Spinal cord (tissue), 10 donors: ENCODE data around the gene MX1. TPM values are rescaled to one million over a fixed set of nuclear protein-coding genes. Genes with fewer than 3 reads are reported as not detected.
A peak's percentile ranks its signal among the peaks of the same experiment; 100 is the strongest.

ENCODE experiments used
- DNase-seq, 6 donors: peaks; one replicate each; pipeline versions ENCODE4 v3.0.0 to v3.0.0-alpha.2; 2013 to 2015; ENCODE audit warnings: low spot score in 6 of 6, low read depth in 4 of 6
- H3K27ac ChIP-seq: one replicate; pipeline ENCODE4 v1.5.1; 2013; ENCODE audit warnings: low read depth, low read length, control low read depth
- H3K27me3 ChIP-seq: one replicate; pipeline ENCODE4 v1.6.1; 2013; ENCODE audit warnings: low read length; ENCODE audit not compliant: control insufficient read depth, insufficient read depth
- H3K36me3 ChIP-seq: one replicate; pipeline ENCODE4 v1.6.1; 2013; ENCODE audit warnings: low read length; ENCODE audit not compliant: control insufficient read depth, insufficient read depth
- H3K4me1 ChIP-seq: one replicate; pipeline ENCODE4 v1.6.1; 2013; ENCODE audit warnings: low read length; ENCODE audit not compliant: control insufficient read depth, insufficient read depth
- H3K4me3 ChIP-seq: one replicate; pipeline ENCODE4 v1.5.1; 2013; ENCODE audit warnings: low read depth, low read length, control low read depth
- H3K9me3 ChIP-seq: one replicate; pipeline ENCODE4 v1.6.1; 2013; ENCODE audit warnings: low read length; ENCODE audit not compliant: control insufficient read depth, insufficient read depth
- WGBS: methylation state at CpG from one replicate; pipeline ENCODE4 v1.1.5; 2013; ENCODE audit warnings: missing lambda C conversion rate; ENCODE audit not compliant: insufficient coverage; 5-methylcytosine and 5-hydroxymethylcytosine counted together
- polyA plus RNA-seq, 2 donors: library from polyadenylated mRNA; unstranded; fragments of 120-200 nt; gene quantifications; one replicate each; pipeline ENCODE4 v1.2.1, GENCODE V29; 2013; ENCODE audit not compliant: insufficient read length in 2 of 2
- total RNA-seq, 2 donors: library from RNA; depleted of rRNA in 1 of 2; stranded (reverse); fragments of 120-200 nt in 1 of 2; fragments of >200 nt in 1 of 2; gene quantifications; one replicate each; pipeline versions ENCODE4 v1.2.3 to v1.2.4, GENCODE V29; 2013 to 2014
- donor health status: healthy.

Gene MX1
- total and polyA plus RNA-seq, 4 donors: 16.0 to 37.4 (median 25.6) TPM

- H3K36me3 ChIP-seq: no peaks in the 10 kb centered on the region
- no peak overlapping the region for H3K27ac ChIP-seq
- no peak overlapping the region for H3K4me3 ChIP-seq
- peaks cover 22% of the 10 kb centered on the region for H3K4me1 ChIP-seq
- DNase-seq: no peak
- no peaks in the 10 kb centered on the region for H3K27me3 ChIP-seq
- 91% methylated on average over 30 of the region's 33 CpGs for WGBS
- H3K9me3 ChIP-seq: no peaks in the 10 kb centered on the region
These were observed 46.9 kb downstream of the MX1 start for GRCh38 chr21:41472753-41473548.

- no peaks in the 10 kb centered on the region for H3K27me3 ChIP-seq
These were observed 49.8 kb downstream of the MX1 start for GRCh38 chr21:41475714-41476420.

GRCh38 chr21:41477641-41478318 lies 51.7 kb downstream of the MX1 start:
- Histone ChIP-seq H3K9me3 (no peaks in the 10 kb centered on the region), H3K4me3 (no peak overlapping the region), H3K27ac (peak overlapping the region; percentile 71), H3K27me3 (no peaks in the 10 kb centered on the region), H3K36me3 (no peaks in the 10 kb centered on the region), H3K4me1 (peaks cover 31% of the 10 kb centered on the region)
- 10% methylated on average over 11 of the region's 15 CpGs for WGBS
- peak; percentile 24 to 83 (median 56) for DNase-seq

More at GRCh38 chr21:41475714-41476420, 49.8 kb downstream of the MX1 start:
- no peak for DNase-seq
- 85% methylated on average over 15 of the region's 15 CpGs for WGBS
- H3K4me1 ChIP-seq: peaks cover 31% of the 10 kb centered on the region
- H3K27ac ChIP-seq: no peak overlapping the region
- no peak overlapping the region for H3K4me3 ChIP-seq
- no peaks in the 10 kb centered on the region for H3K36me3 ChIP-seq
- H3K9me3 ChIP-seq: no peaks in the 10 kb centered on the region

GRCh38 chr21:41478319-41479177 lies 52.5 kb downstream of the MX1 start:
- no peaks in the 10 kb centered on the region for H3K36me3 ChIP-seq
- 76% methylated on average over 8 of the region's 11 CpGs for WGBS
- H3K9me3 ChIP-seq: no peaks in the 10 kb centered on the region
- DNase-seq: no peak
- no peak overlapping the region for H3K4me3 ChIP-seq
- peak overlapping the region; percentile 71 for H3K27ac ChIP-seq
- H3K4me1 ChIP-seq: peaks cover 31% of the 10 kb centered on the region
- no peaks in the 10 kb centered on the region for H3K27me3 ChIP-seq

GRCh38 chr21:41479686-41480085 lies 53.6 kb downstream of the MX1 start:
- WGBS: 41% methylated on average over 5 of the region's 8 CpGs
- Histone ChIP-seq H3K36me3 (no peaks in the 10 kb centered on the region), H3K27me3 (no peaks in the 10 kb centered on the region), H3K4me1 (peaks cover 31% of the 10 kb centered on the region), H3K9me3 (no peaks in the 10 kb centered on the region), H3K4me3 (no peak overlapping the region), H3K27ac (no peak overlapping the region)
- no peak for DNase-seq

- Histone ChIP-seq H3K27me3 (no peaks in the 10 kb centered on the region), H3K36me3 (no peaks in the 10 kb centered on the region), H3K4me3 (no peak overlapping the region), H3K9me3 (no peaks in the 10 kb centered on the region), H3K4me1 (peaks cover 31% of the 10 kb centered on the region), H3K27ac (no peak overlapping the region)
- DNase-seq: no peak
- WGBS: 86% methylated on average over 11 of the region's 17 CpGs
These were observed 54.1 kb downstream of the MX1 start for GRCh38 chr21:41480086-41480690.

GRCh38 chr21:41481191-41481590 lies 55.2 kb downstream of the MX1 start:
- Histone ChIP-seq H3K4me1 (peaks cover 28% of the 10 kb centered on the region), H3K27me3 (no peaks in the 10 kb centered on the region), H3K36me3 (no peaks in the 10 kb centered on the region), H3K9me3 (no peaks in the 10 kb centered on the region), H3K4me3 (no peak overlapping the region), H3K27ac (no peak overlapping the region)
- DNase-seq: no peak
- 86% methylated on average over 3 of the region's 8 CpGs for WGBS

GRCh38 chr21:41482301-41482700 lies 56.3 kb downstream of the MX1 start:
- WGBS: 23% methylated on average over 4 of the region's 6 CpGs
- DNase-seq: peak in 1 of 6 donors; percentile 53
- Histone ChIP-seq H3K27ac (no peak overlapping the region), H3K36me3 (no peaks in the 10 kb centered on the region), H3K9me3 (no peaks in the 10 kb centered on the region), H3K4me3 (no peak overlapping the region), H3K27me3 (no peaks in the 10 kb centered on the region), H3K4me1 (peaks cover 23% of the 10 kb centered on the region)

- 100% methylated on average over 1 of the region's 6 CpGs for WGBS
- DNase-seq: no peak
- no peaks in the 10 kb centered on the region for H3K9me3 ChIP-seq
- no peaks in the 10 kb centered on the region for H3K27me3 ChIP-seq
- H3K4me3 ChIP-seq: no peak overlapping the region
- H3K4me1 ChIP-seq: peaks cover 16% of the 10 kb centered on the region
- no peaks in the 10 kb centered on the region for H3K36me3 ChIP-seq
- no peak overlapping the region for H3K27ac ChIP-seq
These were observed 56.9 kb downstream of the MX1 start for GRCh38 chr21:41482980-41483379.
